Measurements from ENCODE around the gene VPS13A. TPM values are rescaled to one million over a fixed set of nuclear protein-coding genes. Genes with fewer than 3 reads are reported as not detected.

The VPS13A gene
- total RNA-seq, 1 experiment from 2014 or later = 52.8 TPM

DNA sequence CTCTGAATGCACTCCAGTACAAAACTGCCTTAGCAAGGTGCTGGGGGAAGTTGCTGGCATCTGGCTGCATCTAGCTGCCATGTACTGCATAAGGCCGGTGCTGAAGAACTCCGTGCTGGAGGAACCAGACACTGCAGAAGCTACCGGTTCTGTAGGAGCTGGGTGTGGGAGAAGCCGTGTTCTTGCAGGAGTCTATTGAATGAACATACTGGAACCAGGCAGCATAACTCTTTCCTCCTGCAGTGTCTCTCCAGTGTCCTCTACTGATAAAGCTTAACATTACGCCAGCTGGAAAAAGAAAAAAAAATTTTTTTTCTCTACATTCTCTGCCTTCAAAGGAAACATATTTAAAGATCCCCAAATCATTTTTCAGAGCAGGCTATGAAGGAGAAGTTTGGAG is 38.5 kb downstream of the VPS13A start:
- Histone ChIP-seq H3K9ac (ENCODE audit: low read length) (no peak overlapping the region), H3K4me2 (ENCODE audit: low read length) (no peak overlapping the region), H3K36me3 (ENCODE audit: control insufficient read depth in 1 of 2, insufficient read depth in 2 of 2, low read length in 2 of 2) (peaks cover 9 to 15% of the 10 kb centered on the region in 2 experiments; a peak in 2 of 4 replicates), H3K9me3 (ENCODE audit: control insufficient read depth in 1 of 2, insufficient read depth in 1 of 2, low read depth in 1 of 2, low read length in 2 of 2) (no peaks in the 10 kb centered on the region), H3K9me2 (ENCODE audit: insufficient read depth) (no peaks in the 10 kb centered on the region), H3K27me3 (ENCODE audit: insufficient read depth, low read length) (no peaks in the 10 kb centered on the region), H3K4me3 (replicated peaks in 1 of 2; ENCODE audit: low read depth in 1 of 2, low read length in 2 of 2) (no peak overlapping the region), H2AFZ (ENCODE audit: low read depth, low read length, poor library complexity, severe bottlenecking) (no peak overlapping the region), H3K4me1 (ENCODE audit: control insufficient read depth in 1 of 2, insufficient read depth in 2 of 2, low read length in 2 of 2) (no peaks in the 10 kb centered on the region), H3K79me2 (ENCODE audit: insufficient read depth, low read length) (peaks cover 5% of the 10 kb centered on the region; the same call in 1 of the 2 replicates), H3K27ac (ENCODE audit: low read depth, low read length) (no peak overlapping the region), H4K20me1 (ENCODE audit: insufficient read depth) (no peaks in the 10 kb centered on the region)
- peak; percentile 36; the same call in 1 of the 2 replicates for ATAC-seq
- TF ChIP-seq, protein P1, sequence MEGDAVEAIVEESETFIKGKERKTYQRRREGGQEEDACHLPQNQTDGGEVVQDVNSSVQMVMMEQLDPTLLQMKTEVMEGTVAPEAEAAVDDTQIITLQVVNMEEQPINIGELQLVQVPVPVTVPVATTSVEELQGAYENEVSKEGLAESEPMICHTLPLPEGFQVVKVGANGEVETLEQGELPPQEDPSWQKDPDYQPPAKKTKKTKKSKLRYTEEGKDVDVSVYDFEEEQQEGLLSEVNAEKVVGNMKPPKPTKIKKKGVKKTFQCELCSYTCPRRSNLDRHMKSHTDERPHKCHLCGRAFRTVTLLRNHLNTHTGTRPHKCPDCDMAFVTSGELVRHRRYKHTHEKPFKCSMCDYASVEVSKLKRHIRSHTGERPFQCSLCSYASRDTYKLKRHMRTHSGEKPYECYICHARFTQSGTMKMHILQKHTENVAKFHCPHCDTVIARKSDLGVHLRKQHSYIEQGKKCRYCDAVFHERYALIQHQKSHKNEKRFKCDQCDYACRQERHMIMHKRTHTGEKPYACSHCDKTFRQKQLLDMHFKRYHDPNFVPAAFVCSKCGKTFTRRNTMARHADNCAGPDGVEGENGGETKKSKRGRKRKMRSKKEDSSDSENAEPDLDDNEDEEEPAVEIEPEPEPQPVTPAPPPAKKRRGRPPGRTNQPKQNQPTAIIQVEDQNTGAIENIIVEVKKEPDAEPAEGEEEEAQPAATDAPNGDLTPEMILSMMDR (IDR thresholded peaks at IDR 0.05 in 2 of 3, conservative IDR thresholded peaks at IDR 0.05 in 1 of 3; ENCODE audit: borderline replicate concordance in 1 of 3, insufficient read depth in 1 of 3, low read depth in 2 of 3, low read length in 2 of 3) = peak in 1 of 3 experiments; percentile 10; a peak in 1 of 6 replicates
- TF ChIP-seq ZNF274 (IDR thresholded peaks at IDR 0.05; ENCODE audit: low read depth, low read length) (no peak), SRF (IDR thresholded peaks at IDR 0.05; ENCODE audit: low read depth) (no peak), RAD21 (IDR thresholded peaks at IDR 0.05; ENCODE audit: low read depth) (peak; percentile 41), ZFX (IDR thresholded peaks at IDR 0.05) (no peak), POLR2A (IDR thresholded peaks at IDR 0.05; ENCODE audit: borderline replicate concordance, extremely low read depth, insufficient read depth, insufficient read length) (no peak)
- TF ChIP-seq, protein P2, sequence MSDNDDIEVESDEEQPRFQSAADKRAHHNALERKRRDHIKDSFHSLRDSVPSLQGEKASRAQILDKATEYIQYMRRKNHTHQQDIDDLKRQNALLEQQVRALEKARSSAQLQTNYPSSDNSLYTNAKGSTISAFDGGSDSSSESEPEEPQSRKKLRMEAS (IDR thresholded peaks at IDR 0.05) = no peak
- TF ChIP-seq, protein P3, sequence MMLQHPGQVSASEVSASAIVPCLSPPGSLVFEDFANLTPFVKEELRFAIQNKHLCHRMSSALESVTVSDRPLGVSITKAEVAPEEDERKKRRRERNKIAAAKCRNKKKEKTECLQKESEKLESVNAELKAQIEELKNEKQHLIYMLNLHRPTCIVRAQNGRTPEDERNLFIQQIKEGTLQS (IDR thresholded peaks at IDR 0.05) = no peak
- no TSS peak for BruUV-seq (replicated peaks)
- RAD21 ChIA-PET (ENCODE audit: low non-redundant PET in 1 of 2, low total read pairs in 2 of 2, uncharacterized antibody in 2 of 2, unreplicated experiment in 2 of 2) = no interaction called here
- no peak for DNase-seq (ENCODE audit: low read depth, low spot score)
- intact Hi-C loops (cut with micrococcal nuclease) = no loop called here
- POLR2A ChIA-PET = no interaction called here
- CTCF ChIA-PET = interaction anchor here (0.5 to 1.1 kb wide), 5 partner anchors 11 to 50 kb away, joined by 3 to 5 read pairs (median 3); partner anchors contain the start of gene VPS13A

Data from HCT116 (cell line).